Middle frontal gyrus (tissue), 1 donor: ENCODE measurements around the gene CCT7.
"Not testable (repeated sequence)": the region's sequence is repeated elsewhere in the genome, so short reads cannot be mapped to it uniquely, and the experiment has no call there.

Source experiments
- DNase-seq: peaks from one replicate; pipeline ENCODE4 v3.0.0-alpha.2; 2015; ENCODE audit warnings: low spot score; ENCODE audit errors: extremely low spot score

The CCT7 gene

DNA sequence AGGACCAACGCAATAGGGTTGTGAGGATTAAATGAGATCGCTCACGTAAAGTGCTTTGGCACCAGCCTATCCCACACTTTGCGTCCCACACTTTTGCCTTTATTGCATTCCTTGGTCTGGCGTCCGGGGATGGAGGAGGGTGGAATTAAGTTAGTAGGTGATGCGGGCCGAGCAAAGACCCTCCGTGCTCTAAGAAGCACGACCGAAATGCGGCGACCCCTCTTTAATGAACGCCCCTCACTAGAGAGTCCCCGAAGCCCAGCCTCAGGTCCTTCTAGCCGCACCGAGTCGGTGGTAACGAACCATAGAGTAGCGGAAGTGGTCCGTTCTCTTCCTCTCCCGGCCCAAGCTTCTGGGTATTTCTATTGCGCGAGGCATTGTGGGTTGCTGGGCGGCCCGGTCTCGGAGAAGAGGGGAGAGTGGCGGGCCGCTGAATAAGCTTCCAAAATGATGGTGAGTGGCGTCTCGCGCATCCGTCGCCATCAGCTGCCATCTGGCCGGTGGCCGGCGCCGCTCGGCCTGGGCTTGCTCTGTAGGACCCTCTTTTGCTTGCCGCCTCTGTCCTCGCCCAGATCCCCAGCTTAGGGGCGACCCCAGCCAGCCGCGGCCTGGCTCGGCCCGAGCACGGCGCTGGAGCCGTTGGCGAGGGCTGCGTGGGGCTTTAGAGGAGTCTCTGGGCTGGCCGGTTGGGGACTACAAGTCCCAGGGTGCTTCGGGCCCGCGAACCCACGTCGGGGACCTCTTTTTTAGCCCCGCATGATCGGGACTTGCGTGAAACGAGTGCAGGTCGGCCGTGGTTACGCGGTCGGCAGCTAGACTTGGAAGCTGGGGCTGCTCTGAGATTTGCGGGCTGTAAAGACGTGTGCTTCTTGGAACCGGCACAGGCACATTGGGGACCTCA lies at the start of gene CCT7:
TSS of gene CCT7 (plus strand) at position 377 of the 901 bp plus-strand sequence. CDS start at position 448, 71 bp downstream.
- peak; percentile 92 for DNase-seq

DNA sequence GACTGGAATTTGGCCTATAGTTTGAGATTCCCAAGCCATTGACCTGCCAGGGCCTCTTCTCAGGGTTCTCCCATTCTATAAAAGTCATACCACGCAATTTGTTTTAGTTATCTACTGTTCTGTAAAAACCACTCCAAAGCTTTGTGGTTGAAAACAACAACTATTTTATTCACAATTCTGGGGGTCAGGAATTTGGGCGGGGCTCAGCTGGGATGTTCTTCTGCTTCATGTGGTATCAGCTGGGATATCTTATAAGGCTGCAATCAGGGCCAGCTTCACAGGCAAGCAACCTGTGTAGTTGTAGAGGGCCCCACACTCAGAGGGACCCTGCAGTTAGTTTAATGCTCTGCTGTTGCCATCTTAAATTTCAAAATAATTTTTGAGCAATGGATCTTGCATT lies 48.1 kb upstream of the CCT7 start:
- DNase-seq = no peak

DNA sequence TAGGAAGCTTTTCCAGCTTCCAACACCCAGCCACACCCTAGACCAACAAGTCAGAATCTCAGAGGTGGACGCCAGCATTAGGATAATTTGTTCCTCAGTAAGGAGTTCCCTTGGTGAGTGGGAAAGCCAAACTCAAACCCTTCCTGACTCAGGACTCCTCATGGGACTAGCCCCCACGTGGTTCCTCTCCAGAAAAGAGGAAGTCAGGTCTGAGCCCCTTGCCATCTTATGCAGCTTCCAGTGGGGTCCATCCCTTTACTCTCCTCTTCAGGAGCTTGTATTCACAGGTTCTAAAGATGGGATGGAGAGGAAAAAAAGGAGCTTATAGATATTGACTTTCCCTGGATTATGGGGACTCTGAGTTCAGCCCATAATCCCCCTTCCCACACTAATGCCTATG lies 46.6 kb upstream of the CCT7 start:
- DNase-seq = no peak

DNA sequence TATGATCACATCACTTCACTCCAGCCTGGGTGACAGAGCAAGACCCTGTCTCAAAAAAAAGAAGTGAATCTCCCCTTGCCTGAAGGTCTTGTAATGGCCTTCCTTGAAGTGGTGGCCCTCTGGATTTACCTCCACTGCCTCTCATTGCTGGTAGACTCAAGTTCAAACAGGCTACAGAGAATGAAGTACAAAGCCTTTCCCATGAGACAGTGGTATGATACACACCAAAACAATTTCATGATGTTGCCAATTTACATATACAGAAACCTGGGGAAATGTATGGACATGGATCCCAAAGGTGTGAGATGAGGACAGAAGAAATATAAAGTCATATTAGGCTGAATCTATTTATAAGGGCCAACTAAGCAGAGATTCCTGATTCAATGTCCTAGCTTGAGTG lies 36.5 kb upstream of the CCT7 start:
- no peak for DNase-seq

DNA sequence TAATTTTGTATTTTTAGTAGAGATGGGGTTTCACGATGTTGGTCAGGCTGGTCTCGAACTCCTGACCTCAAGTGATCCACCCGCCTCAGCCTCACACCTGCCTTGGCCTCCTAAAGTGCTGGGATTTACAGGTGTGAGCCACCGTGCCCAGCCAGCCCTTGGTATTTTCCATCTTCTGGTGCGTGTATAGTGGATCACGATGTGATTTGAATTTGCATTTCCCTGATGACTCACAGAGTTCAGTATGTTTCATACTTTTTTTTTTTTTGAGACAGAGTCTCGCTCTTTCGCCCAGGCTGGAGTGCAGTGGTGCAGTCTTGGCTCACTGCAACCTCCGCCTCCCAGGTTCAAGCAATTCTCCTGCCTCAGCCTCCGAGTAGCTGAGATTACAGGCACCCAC lies 33.8 kb upstream of the CCT7 start:
- not testable (repeated sequence) for DNase-seq

DNA sequence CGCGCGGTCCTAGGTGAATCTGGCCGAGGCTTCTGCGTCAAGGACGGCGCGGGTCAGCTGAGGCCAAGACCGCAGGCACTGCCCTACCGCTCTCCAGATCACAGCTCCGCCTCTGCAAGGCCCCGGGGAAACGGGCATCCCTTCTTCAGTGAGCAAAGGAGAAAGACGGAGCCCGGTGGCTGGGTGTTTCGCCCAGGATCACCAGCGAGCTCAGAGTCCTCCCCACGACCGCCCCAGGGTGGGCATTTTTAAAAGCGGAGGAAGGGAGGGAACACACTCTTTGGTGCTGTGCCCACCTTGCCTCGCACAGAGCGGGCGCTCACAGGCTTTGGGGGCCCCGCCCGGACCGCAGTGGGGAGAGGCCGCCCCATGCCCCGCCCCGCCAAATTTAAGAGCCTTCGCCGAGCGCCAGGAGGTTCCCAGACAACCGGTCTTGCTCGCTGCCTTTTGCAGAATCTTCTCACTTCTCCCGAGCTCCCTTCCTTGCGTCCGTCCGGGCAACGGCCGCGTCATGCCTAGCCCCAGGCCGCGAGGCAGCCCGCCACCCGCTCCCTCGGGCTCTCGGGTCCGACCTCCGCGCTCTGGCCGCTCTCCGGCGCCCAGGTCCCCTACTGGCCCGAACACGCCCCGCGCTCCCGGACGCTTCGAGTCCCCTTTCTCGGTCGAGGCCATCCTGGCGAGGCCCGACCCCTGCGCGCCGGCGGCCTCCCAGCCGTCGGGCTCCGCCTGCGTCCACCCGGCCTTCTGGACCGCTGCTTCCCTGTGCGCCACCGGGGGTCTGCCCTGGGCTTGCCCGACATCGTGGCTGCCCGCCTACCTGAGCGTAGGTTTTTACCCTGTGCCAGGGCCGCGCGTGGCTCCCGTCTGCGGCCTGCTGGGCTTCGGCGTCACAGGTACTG lies 31.7 kb upstream of the CCT7 start, which contains the start of gene NOTO:
TSS of gene NOTO (plus strand) at position 419 of the 899 bp plus-strand sequence. CDS start at position 512, 93 bp downstream.
- DNase-seq = no peak

DNA sequence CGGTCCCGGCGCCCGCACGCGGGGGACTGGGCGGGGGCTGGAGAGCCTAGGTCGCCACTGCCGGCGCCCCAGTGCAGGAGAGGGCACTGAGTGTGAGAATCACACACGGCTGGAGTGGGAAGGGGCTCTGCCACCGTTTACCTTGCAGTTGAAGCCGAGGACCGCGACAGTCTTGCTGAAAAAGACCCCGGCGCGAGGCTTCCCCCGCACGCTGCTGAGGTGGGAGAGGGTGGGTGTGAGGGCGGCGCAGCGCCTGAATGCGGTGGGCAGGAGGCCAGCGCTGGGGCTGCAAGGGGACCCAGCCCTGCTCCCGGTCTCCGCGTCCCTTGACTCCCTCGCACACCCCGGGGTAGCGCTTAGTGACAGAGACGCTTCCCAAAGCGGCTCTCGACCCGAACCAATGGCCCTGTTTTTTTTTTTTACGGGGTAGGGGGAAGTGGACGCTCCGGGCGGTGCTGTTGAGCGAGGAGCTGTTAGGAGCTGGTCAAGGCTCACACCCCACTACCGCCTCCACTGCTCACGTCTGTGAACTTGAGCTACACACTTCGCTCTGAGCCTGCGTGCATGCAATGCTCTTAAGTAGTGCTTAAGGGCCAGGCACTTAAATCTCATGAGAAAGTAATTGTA lies 30.9 kb upstream of the CCT7 start:
- DNase-seq = no peak

DNA sequence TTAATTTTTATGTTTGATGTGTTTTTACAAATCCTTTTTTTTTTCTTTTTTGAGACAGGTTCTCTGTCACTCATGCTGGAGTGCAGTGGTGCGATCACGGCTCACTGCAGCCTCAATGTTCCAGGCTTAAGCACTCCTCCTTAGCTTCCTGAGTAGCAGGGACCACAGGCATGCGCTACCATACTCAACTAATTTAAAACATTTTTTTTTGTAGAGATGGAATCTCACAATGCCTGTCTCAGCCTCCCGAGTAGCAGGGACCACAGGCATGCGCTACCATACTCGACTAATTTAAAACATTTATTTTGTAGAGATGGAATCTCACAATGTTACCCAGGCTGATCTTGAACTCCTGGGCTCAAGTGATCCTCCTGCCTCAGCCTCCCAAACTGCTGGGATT lies 28.5 kb upstream of the CCT7 start:
- no peak for DNase-seq

DNA sequence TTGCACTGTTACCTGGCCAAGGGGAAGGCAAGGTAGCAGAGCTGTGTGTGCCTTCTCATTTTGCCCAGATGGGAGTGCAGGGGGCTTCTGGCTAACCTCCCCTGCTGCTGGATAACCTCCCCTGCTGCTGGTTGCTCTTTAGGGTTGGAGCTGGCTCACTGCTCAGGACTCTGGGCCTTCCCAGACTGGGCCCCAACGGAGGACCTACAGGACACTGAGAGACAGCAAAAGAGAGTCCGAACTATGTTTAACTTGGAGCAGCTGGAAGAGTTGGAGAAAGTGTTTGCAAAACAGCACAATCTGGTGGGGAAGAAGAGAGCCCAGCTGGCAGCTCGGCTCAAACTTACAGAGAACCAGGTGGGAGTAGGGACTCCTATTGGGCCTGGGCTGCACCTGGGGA lies 25.9 kb upstream of the CCT7 start:
- DNase-seq = no peak

DNA sequence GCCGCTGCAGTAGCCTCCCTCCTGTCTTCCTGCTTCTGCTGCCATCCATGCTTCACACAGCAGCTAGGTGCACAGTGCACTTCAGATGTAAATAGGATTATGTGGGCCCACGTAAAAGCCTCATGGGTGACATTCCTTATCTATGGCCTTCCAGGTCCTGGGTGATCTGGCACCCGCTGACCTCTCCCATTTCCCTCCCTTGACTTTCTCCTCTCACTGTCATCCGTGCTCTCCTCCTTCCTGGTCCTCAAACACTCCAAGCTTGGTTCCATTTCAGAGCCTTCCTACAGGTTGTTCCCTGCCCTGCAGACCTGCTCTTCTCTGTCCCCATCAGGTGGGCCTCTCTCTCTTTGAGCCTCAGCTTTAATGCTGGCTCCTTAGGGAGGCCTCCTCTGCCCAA lies 24.1 kb upstream of the CCT7 start:
- DNase-seq = no peak

DNA sequence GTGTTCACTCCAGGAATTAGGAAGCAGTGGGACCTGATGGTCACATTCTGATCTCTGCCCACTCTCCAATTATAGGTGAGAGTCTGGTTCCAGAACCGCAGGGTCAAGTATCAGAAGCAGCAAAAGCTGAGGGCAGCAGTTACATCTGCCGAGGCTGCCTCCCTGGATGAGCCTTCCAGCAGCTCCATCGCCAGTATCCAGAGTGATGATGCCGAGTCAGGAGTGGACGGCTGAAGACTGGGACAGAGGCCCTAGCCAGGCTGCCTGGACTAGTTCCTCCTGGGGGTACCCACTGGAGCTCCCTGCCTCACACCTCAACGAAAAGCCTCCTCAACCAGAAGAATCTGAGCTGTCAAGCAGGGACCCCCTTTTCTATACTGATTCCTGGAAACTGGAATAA lies 23.4 kb upstream of the CCT7 start:
- DNase-seq = no peak

DNA sequence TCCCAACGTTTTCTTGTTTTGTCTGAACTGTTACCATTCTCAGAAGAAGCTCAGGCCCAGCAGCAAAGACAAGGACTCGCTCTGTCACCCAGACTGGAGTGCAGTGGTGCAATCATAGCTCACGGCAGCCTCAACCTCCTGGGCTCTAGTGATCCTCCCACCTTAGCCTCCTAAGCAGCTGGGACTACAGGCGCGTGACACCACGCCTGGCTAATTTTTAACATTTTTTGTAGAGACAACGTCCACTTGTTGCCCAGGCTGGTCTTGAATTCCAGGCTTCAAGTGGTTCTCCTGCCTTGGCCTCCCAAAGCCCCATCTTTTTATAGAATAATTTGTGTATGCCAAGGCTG lies 22.0 kb upstream of the CCT7 start:
- DNase-seq = no peak

DNA sequence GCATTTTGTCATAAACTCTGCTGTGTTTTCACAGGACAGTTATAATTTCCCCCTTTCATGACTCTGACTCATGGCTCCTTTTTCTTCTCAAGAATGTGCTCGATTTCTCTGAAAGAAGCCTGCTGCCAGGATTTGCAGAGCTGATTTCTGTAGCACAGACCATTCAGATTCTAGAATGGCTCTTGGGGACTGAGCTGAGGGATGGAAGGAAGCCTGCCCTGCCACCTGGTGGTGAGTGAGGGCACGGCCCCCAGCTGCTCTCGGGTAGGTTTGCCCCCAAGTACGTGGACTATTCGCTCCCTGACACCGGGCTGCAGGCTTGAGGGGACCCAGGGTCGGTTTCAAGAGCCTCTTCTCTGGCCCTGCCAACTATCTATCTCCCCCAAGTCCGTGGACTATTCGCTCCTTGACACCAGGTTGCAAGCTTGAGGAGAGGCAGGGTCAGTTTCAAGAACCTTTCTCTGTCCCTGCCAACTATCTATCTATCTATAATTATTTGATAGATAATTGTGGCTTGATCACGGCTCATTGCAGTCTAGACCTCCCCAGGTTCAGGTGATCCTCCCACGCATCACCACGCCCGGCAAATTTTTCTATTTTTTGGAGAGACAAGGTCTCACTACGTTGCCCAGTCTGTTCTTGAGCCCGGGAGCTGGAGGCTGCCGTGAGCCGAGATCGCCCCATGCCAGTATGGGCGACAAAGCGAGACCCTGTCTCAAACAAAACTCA lies 21.5 kb upstream of the CCT7 start:
- peak; percentile 34 for DNase-seq

DNA sequence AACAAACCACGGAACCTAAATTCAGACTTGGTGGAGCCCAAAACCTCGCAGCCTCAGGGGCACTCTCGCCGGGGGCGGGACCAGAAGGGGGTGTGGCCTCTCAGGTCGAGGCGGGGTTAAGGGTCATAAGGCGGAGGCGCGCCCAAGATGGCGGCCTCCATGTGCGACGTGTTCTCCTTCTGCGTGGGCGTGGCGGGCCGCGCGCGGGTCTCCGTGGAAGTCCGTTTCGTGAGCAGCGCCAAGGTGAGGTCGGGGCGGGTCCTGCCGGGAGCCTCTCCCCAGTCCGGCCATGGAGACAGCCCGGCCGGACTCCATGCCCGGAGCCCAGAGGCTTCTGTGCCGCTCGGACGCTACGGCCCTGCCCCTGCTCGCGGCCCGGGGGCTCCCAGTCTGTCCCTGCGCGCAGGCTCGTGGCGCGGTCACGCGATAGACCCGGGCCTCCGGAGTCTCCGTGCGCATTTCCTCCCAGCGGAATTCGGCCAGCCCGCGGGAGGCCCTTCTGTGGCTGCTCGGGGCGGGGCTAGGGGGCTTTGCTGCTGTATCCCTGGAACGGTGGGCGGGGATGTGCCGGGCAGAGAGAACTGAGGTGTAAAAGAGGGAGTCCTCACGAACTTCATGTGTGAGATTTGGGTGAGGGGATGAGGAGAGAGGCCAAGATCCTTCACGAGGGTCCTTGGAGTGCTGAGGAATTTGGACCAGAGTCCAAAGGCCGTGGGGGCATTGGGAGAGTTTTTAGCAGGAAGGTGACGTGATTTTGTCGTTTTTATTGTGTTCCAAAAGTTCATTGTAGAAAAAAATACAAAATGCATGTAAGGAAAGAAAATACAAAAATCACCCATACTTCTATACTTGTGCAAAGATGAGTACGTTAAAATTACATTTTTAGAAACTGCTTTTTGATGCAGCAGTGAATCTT lies 19.7 kb upstream of the CCT7 start, which contains the start of gene SMYD5:
TSS of gene SMYD5 (plus strand) at position 126 of the 916 bp plus-strand sequence. CDS start at position 148, 22 bp downstream.
- DNase-seq = peak; percentile 77

DNA sequence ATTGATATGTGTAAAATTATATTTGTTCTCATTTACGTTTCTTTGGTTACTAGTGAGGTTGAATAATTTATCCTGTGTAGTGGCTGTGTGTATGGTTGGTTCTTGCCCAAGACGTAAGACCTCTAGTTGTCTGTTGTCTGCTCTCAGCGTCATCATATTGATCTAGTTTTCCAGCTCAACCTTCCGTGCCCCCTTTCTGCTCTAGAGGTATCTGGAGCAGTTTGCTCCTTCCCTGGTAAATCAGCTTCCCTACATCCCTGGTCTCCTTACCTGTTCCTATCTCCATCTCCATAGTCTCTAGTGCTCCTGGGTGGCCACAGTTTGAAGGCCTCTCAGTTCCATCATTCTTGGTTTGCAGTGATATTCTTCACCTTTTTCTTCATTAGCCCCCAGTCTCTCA lies 18.9 kb upstream of the CCT7 start:
- no peak for DNase-seq

DNA sequence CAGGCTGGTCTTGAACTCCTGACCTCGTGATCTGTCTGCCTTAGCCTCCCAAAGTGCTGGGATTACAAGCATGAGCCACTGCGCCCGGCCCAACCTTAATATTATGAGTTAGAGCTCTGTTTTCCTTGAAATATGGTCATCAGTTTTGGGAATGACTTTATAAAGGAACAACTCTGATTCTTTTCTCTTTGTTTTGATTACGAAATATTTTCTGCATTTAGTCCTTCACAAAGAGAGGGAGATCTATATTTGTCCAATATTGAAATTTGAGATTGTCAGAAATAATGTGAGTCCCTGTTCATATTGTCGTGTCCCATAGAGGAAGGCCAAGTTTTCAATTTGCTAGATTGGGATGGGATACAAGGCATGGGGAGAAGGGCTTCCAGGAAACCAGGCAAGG lies 16.9 kb upstream of the CCT7 start:
- no peak for DNase-seq

DNA sequence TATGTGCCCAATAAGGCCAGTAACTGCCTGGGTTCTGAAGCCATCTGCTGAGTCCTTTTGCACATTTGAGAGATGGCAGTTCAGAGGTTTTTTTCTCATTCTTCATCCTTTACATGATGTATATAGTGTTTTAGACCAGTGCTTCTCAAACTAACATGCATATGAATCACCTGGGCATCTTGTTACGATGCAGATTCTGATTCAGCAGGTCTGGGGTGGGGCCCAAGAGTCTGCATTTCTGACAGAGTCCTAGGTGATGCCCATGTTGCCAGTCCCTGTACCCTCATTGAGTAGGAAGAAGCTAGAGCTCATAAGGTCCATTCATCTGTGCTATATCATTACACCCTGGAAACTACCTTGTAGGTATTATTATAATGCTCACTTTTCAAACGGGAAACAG lies 16.3 kb upstream of the CCT7 start:
- no peak for DNase-seq

DNA sequence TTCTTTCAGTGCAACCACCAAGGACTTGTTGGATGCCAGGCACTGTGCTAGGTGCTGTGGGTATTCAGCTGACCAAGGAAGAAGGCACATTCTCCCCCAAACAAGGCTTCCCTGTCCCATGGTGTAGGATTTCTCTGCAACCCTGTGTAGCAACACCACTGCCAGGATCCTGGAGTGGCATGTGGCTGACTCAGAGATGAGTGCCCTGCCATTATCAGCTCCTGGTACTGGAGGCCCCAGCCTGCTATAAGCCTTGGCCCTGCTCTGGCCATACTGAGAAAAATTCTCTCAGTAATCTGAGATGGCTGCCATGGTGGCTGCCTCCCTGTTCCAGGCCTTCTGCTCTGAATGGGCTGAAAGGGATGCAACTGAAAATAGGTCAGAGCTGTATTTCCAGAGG lies 15.8 kb upstream of the CCT7 start:
- DNase-seq = no peak

DNA sequence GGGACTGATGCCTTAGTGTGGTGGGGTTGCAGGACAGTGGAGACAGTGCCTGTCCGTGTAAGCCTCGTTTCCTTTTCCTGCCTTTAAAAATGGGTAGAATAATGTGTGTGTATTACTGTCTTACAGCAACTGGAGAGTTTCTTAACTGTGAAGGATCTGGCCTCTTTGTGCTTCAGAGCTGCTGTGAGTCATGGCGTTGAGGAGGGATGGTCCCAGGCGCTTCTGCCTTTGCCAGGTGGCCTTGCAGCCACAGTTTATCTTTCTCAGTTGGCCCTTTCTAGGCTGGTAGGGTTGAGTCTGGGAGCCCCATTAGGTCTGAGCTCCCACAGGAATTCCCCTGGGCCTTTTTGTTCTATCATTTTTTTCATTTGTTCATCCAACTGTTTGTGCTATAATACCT lies 10.3 kb upstream of the CCT7 start:
- no peak for DNase-seq
